Glomerular visceral epithelial cell (primary cell): Measurements from ENCODE around the gene UQCRC1.

ENCODE experiments used
- DNase-seq: peaks from one replicate; pipeline ENCODE4 v3.0.0-alpha.2; 2016; ENCODE audit errors: extremely low spot score

UQCRC1 gene

GRCh38 chr3:48599077-48599501, 10.4 kb downstream of the UQCRC1 start:
- DNase-seq, result no peak

GRCh38 chr3:48598323-48599076, 10.9 kb downstream of the UQCRC1 start:
- DNase-seq, result peak; percentile 71

DNA sequence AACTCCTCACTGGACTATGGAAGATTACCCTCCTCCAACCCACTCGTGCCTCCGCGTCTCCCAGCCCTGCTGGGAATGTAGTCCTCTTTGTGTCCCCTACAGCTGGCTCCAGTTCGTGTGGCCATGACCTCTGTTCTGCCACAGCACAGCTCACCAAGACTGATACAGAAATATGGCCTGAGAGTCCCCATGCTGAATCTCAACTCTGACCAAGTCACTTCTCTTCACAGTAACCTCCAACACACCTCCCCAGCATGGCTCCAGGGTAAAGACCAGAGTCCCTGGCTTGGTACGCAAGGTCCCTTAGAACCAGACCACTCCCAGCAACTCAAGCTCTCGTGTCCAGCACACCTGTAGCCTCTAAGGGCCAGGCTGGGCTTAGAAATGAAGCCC, 12.0 kb downstream of the UQCRC1 start:
- no peak for DNase-seq

- no peak for DNase-seq
Measured at GRCh38 chr3:48596676-48597407, 12.6 kb downstream of the UQCRC1 start.

GRCh38 chr3:48596157-48596556, 13.3 kb downstream of the UQCRC1 start:
- no peak for DNase-seq

DNA sequence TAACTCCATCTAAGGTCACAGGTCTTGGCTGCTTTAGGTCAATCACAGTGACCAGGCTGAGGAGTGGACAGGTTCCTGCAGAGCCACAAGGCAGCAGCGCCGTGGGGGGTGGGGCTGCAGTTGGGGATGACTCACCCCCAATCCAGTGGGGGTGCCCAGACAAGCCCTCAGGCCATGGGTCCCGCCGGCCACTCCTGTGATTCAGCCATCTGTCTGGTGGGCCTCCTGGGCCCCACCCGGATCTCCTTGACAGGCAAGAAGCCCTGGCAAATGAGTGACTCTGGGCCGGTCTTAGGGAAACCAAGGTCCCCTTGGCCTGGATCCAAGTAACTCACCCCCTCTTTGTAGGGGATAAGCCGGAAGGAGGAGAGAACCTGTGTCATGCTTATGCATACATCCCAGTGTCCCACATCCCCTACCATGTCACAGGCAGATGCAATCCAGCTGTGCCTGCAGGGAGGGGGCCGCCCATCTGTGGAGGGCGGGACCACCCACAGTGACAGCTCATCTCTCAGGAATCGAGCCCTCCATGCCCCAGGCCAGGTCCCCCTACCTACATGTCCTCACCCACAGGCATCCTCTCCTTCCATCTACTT, 13.8 kb downstream of the UQCRC1 start:
- DNase-seq, result peak; percentile 99

DNA sequence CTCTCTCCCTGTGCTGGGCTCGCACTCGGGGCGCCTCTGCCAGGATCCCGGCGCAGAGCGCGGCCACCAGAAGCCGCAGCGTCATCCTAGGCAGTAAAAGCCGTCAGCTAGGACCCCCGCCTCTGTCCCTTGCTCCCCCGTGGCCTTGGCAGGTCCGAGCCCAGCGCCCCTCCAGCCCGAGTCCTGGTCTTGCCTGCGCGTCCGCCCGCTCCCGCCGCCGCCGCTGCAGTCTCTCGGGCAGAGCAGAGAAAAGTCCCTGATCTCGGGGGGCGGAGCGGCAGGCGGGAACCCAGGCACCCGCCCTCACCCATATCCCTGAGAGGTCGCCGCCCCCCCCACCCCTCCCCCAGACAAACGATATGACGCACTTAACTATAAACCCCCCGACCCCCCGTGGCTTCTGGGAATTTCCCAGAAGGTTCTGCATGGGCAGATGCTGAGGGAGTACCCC, 14.3 kb downstream of the UQCRC1 start, which contains the start of gene COL7A1:
TSS of gene COL7A1 (minus strand) at position 255 of the 451 bp plus-strand sequence. CDS start at position 85, 170 bp downstream.
- DNase-seq, result no peak

GRCh38 chr3:48594417-48595049, 14.9 kb downstream of the UQCRC1 start:
- peak; percentile 25 for DNase-seq

DNA sequence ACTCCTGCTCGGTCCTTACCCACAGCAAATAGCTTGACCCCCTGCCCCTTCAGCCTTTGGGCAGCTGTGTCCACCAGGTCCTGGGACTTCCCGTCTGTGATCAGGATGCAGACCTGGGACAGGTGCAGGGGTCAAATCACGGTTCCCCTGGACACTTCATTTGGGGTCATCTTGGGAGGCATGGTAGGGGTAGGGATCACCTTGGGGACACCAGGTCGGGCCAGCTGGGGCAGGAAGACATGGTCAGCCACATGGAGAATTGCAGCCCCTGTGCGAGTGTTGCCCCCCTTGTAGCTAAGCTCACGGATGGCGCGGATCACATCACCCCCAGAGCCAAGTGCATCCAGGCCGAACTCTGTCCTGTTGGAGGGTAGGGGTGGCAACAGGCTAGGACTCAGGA, 16.1 kb downstream of the UQCRC1 start:
- DNase-seq, result no peak

GRCh38 chr3:48592519-48593087, 16.8 kb downstream of the UQCRC1 start:
- no peak for DNase-seq

GRCh38 chr3:48591886-48592518, 17.4 kb downstream of the UQCRC1 start:
- no peak for DNase-seq

DNA sequence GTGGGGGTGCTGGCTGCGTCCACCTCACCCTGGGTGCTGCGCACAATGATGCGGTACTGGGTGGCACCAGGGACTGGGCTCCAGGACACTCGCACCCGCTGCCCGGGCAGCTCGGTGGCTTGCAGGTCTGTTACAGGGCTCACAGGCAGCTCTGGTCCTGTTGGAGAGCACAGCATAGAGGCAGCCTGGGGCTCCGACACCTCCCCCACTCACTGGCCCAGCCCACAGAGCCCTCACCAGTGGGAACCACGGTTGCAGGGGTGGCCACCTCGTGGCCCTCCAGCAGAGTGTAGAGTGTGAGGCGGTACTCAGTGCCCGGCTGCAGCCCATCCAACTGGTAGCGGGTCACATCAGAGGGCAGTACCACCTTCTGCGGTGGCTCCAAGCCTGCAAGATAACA, 18.0 kb downstream of the UQCRC1 start:
- no peak for DNase-seq

- no peak for DNase-seq
Measured at GRCh38 chr3:48588230-48588629, 21.2 kb downstream of the UQCRC1 start.

GRCh38 chr3:48587686-48588085, 21.8 kb downstream of the UQCRC1 start:
- no peak for DNase-seq

- no peak for DNase-seq
Measured at GRCh38 chr3:48585411-48585810, 24.0 kb downstream of the UQCRC1 start.

- DNase-seq, result no peak
Measured at GRCh38 chr3:48584836-48585235, 24.6 kb downstream of the UQCRC1 start.

DNA sequence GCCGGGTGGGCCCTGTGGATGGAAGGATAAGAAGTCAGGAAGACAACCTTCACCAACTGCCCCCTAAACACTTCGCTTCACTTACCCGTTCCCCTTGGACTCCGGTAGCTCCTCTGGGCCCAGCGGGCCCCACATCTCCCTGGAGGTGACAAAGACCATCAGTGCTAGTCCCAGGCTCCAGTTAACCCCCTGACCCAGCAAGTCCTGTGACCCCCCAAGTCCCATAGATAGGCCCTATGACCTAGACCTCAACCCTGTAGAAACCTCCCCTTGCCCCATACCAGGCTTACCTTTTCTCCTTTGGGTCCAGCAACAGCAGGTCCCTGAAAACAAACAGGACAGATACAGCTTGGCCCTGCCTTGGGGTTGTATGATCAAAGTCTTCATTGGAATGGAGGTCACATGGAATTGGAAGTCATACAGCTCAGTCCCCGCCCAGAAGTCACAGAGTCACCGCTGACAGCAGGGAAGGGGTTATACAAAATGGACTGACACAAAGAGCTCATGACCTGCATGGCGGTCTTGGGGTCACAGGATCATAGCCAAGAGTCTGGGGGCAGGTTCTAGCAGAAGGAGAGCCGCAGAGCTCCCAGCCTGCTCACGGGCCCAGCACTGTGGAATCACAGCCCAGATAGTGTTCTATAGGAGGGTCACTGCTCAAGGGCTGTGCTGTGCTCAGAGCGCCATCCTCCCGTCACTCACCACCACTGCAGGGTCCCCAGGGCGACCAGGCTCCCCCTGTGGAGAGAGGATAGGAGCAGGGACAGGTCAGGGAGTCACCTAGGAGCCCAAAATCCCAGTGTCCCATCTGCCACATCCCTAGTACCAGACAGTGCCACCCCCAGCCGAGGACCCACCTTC, 27.6 kb downstream of the UQCRC1 start:
- no peak for DNase-seq

- DNase-seq, result no peak
Measured at GRCh38 chr3:48576647-48577046, 32.8 kb downstream of the UQCRC1 start.

- DNase-seq, result no peak
Measured at GRCh38 chr3:48575366-48575765, 34.1 kb downstream of the UQCRC1 start.

GRCh38 chr3:48573973-48574585, 35.4 kb downstream of the UQCRC1 start:
- no peak for DNase-seq
